K562 (cell line): Measurements from ENCODE around the gene C2orf42. TPM values are rescaled to one million over a fixed set of nuclear protein-coding genes. Genes with fewer than 3 reads are reported as not detected.

ENCODE experiments used
- ASH1L ChIP-seq: fragments of 450-650 bp; IDR thresholded peaks from 2 replicates; pipeline ENCODE4 v1.6.1; 2018; ENCODE audit warnings: borderline replicate concordance, mild to moderate bottlenecking, low read depth; ENCODE audit not compliant: partially characterized antibody
- GATAD2A ChIP-seq: fragments of 450-650 bp; IDR thresholded peaks from 2 replicates; pipeline ENCODE4 v1.6.1; 2017
- GTF2F1 ChIP-seq: IDR thresholded peaks from 2 replicates; pipeline ENCODE4 v1.6.1; 2011; ENCODE audit warnings: low read depth, low read length, improper control_type of control experiment
- HNRNPLL ChIP-seq: fragments of 200-400 bp; formaldehyde crosslinking; IDR thresholded peaks from 2 replicates; pipeline ENCODE4 v1.6.1; 2017; ENCODE audit warnings: low read length, low read depth, mild to moderate bottlenecking; ENCODE audit not compliant: poor library complexity, severe bottlenecking
- MLLT1 ChIP-seq, 2 experiments: fragments of 450-650 bp; IDR thresholded peaks; 2 replicates each; pipeline ENCODE4 v1.6.1; 2016
- MYC ChIP-seq, 2 experiments: fragments of 250-450 bp in 1 of 2; sonication (Bioruptor Pico) in 1 of 2; IDR thresholded peaks; 2 replicates each; pipeline versions ENCODE4 v1.5.1 to v1.6.1; 2012 to 2021; ENCODE audit warnings: low read depth in 2 of 2, borderline replicate concordance in 1 of 2, improper control_type of control experiment in 1 of 2, low read length in 1 of 2, mild to moderate bottlenecking in 1 of 2, moderate library complexity in 1 of 2
- NCOA2 ChIP-seq, 2 experiments: fragments of 450-650 bp; IDR thresholded peaks; 2 replicates each; pipeline ENCODE4 v1.6.1; 2018; ENCODE audit warnings: mild to moderate bottlenecking in 2 of 2, moderate library complexity in 1 of 2; ENCODE audit not compliant: partially characterized antibody in 2 of 2
- RBM34 ChIP-seq: fragments of 200-400 bp; formaldehyde crosslinking; IDR thresholded peaks from 2 replicates; pipeline ENCODE4 v1.6.1; 2018; ENCODE audit warnings: low read length, borderline replicate concordance; ENCODE audit not compliant: insufficient read depth
- SAP30 ChIP-seq: fragments of 200-600 bp; sonication (generic); IDR thresholded peaks from 2 replicates; pipeline ENCODE4 v1.6.1; 2012; ENCODE audit warnings: borderline replicate concordance, low read depth, mild to moderate bottlenecking, moderate library complexity, low read length, control low read depth, inconsistent platforms; ENCODE audit not compliant: insufficient read depth, poor library complexity, severe bottlenecking
- SFPQ ChIP-seq: fragments of 200-400 bp; formaldehyde crosslinking; IDR thresholded peaks from 2 replicates; pipeline ENCODE4 v1.6.1; 2017; ENCODE audit warnings: mild to moderate bottlenecking, low read depth, low read length, moderate library complexity
- SRF ChIP-seq, 2 experiments: fragments of 250-450, 450-650 bp in 1 of 2; sonication (Bioruptor Pico) in 1 of 2; sonication (generic) in 1 of 2; formaldehyde crosslinking; IDR thresholded peaks; 2 replicates each; pipeline versions ENCODE4 v1.5.0 to v1.5.1; 2020 to 2022; ENCODE audit warnings: mild to moderate bottlenecking in 1 of 2, missing genetic modification reagents in 1 of 2
- SRSF9 ChIP-seq: fragments of 200-400 bp; formaldehyde crosslinking; IDR thresholded peaks from 2 replicates; pipeline ENCODE4 v1.6.1; 2017; ENCODE audit warnings: low read depth, low read length, borderline replicate concordance
- YY1 ChIP-seq, 3 experiments: IDR thresholded peaks; 2 replicates each; pipeline ENCODE4 v1.6.1; 2011; ENCODE audit warnings: low read length in 2 of 3, mild to moderate bottlenecking in 2 of 3, moderate library complexity in 2 of 3, borderline replicate concordance in 1 of 3, control low read depth in 1 of 3, low read depth in 1 of 3; ENCODE audit not compliant: insufficient read depth in 3 of 3, insufficient replicate concordance in 2 of 3, control insufficient read depth in 1 of 3, insufficient read length in 1 of 3; ENCODE audit errors: extremely low read depth in 1 of 3
- ZNF224 ChIP-seq: sonication (generic); formaldehyde crosslinking; IDR thresholded peaks from 2 replicates; pipeline ENCODE4 v1.8.0; 2022; ENCODE audit warnings: mild to moderate bottlenecking, missing genetic modification reagents
- ZNF780A ChIP-seq: fragments of 250-450 bp; sonication (Bioruptor Pico); IDR thresholded peaks from 2 replicates; pipeline ENCODE4 v1.5.0; 2021; ENCODE audit warnings: mild to moderate bottlenecking
- polyA plus RNA-seq, 8 experiments: library from polyadenylated mRNA; depleted of rRNA in 4 of 8; stranded (reverse) in 5 of 8; unstranded in 3 of 8; fragments of >200 nt; fragmentation: Nextera tagmentation in 2 of 8; fragmentation: Illumina TruSeq in 1 of 8; extraction: Ambion mirVana in 2 of 8; extraction: Trizol in 1 of 8; gene quantifications; 2 replicates each; pipeline versions ENCODE4 v1.2.1 to v1.2.3, GENCODE V29; 2011 to 2014; ENCODE audit warnings: inconsistent platforms in 1 of 8, missing spikeins in 1 of 8
- total RNA-seq, 7 experiments: library from RNA; depleted of rRNA in 6 of 7; stranded (reverse); fragments of >200 nt in 6 of 7; fragmentation: Illumina TruSeq in 2 of 7; extraction: Trizol in 2 of 7; gene quantifications; 2 replicates each; pipeline versions ENCODE4 v1.2.1 to v1.2.3, GENCODE V29; 2011 to 2021; ENCODE audit warnings: low replicate concordance in 1 of 7
- TF ChIP-seq, protein P1 (sequence below), 2 experiments: fragments of 200-800 bp in 1 of 2; sonication (Bioruptor generic) in 1 of 2; sonication (generic) in 1 of 2; formaldehyde crosslinking in 1 of 2; IDR thresholded peaks in 1 of 2; conservative IDR thresholded peaks in 1 of 2; 2 replicates each; pipeline versions ENCODE4 v1.5.0 to v1.6.1; 2016 to 2020; ENCODE audit warnings: missing compliant biosample characterization in 1 of 2, missing genetic modification characterization in 1 of 2, missing genetic modification reagents in 1 of 2
- TF ChIP-seq, protein P2 (sequence below): conservative IDR thresholded peaks from 2 replicates; pipeline ENCODE4 v1.6.1; 2011; ENCODE audit warnings: low read depth, mild to moderate bottlenecking, low read length; ENCODE audit not compliant: control insufficient read depth

C2orf42 gene
- total and polyA plus RNA-seq, 9 of the 15 experiments (the other 6 are each of a cell fraction or from before 2014, with no cell fraction given) = 4.6 to 10.9 (median 7.5) TPM

- 0 out of 2 replicates have a peak, but pooled peaks have one; percentile 10 for TF ChIP-seq GATAD2A
- no peak for TF ChIP-seq GTF2F1
- TF ChIP-seq ASH1L = peak; percentile 90
- TF ChIP-seq SFPQ = no peak
- no peak for TF ChIP-seq RBM34
- TF ChIP-seq, protein P1, sequence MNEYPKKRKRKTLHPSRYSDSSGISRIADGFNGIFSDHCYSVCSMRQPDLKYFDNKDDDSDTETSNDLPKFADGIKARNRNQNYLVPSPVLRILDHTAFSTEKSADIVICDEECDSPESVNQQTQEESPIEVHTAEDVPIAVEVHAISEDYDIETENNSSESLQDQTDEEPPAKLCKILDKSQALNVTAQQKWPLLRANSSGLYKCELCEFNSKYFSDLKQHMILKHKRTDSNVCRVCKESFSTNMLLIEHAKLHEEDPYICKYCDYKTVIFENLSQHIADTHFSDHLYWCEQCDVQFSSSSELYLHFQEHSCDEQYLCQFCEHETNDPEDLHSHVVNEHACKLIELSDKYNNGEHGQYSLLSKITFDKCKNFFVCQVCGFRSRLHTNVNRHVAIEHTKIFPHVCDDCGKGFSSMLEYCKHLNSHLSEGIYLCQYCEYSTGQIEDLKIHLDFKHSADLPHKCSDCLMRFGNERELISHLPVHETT (CRISPR knock-in tag; conservative IDR thresholded peaks at IDR 0.05 in 1 of 2, IDR thresholded peaks at IDR 0.05 in 1 of 2) = peak in 1 of 2 experiments; percentile 91; a peak in 2 of 4 replicates
- no peak; a peak in 1 of 4 replicates for TF ChIP-seq SRF (CRISPR knock-in tag; IDR thresholded peaks at IDR 0.05)
- no peak for TF ChIP-seq NCOA2 (IDR thresholded peaks at IDR 0.05; ENCODE audit: partially characterized antibody in 2 of 2)
- TF ChIP-seq SAP30 = peak; percentile 35
- peak in 1 of 2 experiments; percentile 62; a peak in 1 of 4 replicates for TF ChIP-seq MLLT1 (IDR thresholded peaks at IDR 0.05)
- TF ChIP-seq ZNF224 = peak; percentile 73; the same call in 1 of the 2 replicates
- no peak for TF ChIP-seq ZNF780A (CRISPR knock-in tag)
- TF ChIP-seq SRSF9 = no peak
- TF ChIP-seq, protein P2, sequence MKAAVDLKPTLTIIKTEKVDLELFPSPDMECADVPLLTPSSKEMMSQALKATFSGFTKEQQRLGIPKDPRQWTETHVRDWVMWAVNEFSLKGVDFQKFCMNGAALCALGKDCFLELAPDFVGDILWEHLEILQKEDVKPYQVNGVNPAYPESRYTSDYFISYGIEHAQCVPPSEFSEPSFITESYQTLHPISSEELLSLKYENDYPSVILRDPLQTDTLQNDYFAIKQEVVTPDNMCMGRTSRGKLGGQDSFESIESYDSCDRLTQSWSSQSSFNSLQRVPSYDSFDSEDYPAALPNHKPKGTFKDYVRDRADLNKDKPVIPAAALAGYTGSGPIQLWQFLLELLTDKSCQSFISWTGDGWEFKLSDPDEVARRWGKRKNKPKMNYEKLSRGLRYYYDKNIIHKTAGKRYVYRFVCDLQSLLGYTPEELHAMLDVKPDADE = peak; percentile 98
- TF ChIP-seq MYC (IDR thresholded peaks at IDR 0.05; ENCODE audit: low read depth, low read length) = peak; percentile 78; the same call in 1 of the 2 replicates
- TF ChIP-seq MYC (CRISPR knock-in tag; IDR thresholded peaks at IDR 0.05; ENCODE audit: borderline replicate concordance, low read depth) = peak; percentile 78; the same call in 1 of the 2 replicates
- TF ChIP-seq HNRNPLL = peak; percentile 72
- peak in 2 of 3 experiments; percentile 65 to 79 for TF ChIP-seq YY1 (IDR thresholded peaks at IDR 0.05; ENCODE audit: borderline replicate concordance in 1 of 3, control insufficient read depth in 1 of 3, extremely low read depth in 1 of 3, insufficient read depth in 3 of 3, insufficient read length in 1 of 3, insufficient replicate concordance in 2 of 3, low read depth in 1 of 3, low read length in 2 of 3)
Observed at GRCh38 chr2:70190418-70191243, at the start of gene C2orf42 (continued).
